SIG-M5 treated with dmso at 0.1 percent for 504 hours (cell line): ENCODE results near the gene OXT.
A peak's percentile ranks its signal among the peaks of the same experiment; 100 is the strongest.

ENCODE experiments used
- DNase-seq: peaks from one replicate; lab custom pipeline; 2025; ENCODE audit not compliant: unreplicated experiment; lab: John Stamatoyannopoulos, UW

OXT gene

DNA sequence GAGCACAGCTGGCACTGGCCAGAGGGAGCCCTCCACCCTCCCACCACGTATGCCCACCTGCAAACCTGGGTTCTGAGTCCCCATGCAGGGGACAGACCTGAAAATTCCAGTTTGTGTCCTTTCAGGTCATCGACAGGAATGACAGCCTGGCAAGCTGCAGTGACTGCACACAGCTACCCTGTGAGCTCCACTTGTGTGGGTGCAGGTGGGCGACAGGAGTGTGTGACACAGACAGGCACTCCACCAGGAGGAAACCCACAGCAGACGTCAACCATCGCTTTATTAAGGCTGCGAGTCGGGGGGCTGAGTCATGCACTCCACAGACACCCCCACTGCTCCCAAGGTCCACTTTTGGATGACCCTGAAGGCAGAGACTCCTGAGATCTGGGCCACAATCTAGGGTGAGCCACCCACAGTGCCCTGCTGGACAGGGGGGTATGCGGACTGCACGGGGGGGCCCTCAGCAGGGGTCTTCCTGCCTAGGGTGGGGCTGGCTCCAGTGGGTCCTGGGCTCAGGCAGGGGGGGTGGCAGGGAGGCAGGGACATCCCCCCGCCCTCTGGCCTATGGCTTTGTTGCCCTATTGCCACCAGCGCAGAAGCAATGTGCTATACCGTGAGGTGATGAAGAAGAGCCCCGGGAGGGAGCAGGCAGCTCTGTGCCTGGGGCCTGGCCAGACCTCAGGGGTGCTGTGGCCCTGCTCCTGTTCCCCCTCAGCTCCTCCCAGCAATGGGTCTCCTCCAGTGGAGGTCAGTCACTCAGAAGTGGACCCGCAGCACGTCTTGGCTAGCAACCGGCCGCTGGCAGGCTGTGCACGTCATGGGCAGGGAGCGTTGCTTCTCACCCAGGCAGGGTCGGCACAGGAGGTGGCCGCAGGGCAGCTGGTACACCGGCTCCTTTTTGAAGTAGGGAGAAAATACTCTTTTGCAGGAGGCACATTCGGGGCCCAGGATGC is 38.2 kb downstream of the OXT start:
- no peak for DNase-seq

DNA sequence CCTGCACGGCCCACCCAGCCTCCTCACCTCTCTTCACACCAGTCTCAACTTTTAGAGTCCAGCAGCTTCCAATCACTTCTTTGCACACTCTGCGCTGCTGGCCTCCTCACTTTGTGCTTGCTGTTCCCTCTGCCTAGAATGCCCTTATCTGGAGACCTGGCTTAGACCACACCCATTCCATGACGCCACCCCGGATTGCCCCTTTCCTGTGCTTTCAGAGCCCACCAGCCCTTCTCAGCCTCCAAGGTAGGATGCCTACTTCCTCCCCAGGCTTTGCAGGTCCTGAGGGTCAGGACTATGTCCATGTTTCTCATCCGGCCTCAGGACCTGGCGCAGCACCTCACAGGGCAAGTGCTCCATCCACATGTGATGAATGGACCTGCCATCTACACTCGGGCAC is 40.1 kb downstream of the OXT start:
- no peak for DNase-seq

DNA sequence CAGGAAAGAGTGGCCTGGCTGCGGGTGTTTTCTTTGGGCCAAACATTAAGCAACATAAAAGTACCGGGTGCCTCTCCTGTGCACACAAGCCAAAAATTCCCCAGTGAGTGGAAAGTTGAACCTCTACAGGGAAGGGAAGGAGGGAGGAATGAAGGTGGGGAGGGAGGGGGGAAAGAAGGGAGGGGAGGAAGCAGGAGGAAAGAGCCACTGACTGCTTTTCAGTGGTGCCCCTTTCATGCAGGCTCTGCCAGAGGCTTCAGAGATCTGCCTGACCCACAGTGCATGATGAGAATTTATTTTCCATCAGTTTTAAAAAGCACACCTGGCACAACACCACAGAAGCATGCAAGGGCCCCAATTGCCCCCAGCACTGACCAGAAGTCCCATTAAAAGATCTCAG is 40.6 kb downstream of the OXT start:
- DNase-seq, result no peak

DNA sequence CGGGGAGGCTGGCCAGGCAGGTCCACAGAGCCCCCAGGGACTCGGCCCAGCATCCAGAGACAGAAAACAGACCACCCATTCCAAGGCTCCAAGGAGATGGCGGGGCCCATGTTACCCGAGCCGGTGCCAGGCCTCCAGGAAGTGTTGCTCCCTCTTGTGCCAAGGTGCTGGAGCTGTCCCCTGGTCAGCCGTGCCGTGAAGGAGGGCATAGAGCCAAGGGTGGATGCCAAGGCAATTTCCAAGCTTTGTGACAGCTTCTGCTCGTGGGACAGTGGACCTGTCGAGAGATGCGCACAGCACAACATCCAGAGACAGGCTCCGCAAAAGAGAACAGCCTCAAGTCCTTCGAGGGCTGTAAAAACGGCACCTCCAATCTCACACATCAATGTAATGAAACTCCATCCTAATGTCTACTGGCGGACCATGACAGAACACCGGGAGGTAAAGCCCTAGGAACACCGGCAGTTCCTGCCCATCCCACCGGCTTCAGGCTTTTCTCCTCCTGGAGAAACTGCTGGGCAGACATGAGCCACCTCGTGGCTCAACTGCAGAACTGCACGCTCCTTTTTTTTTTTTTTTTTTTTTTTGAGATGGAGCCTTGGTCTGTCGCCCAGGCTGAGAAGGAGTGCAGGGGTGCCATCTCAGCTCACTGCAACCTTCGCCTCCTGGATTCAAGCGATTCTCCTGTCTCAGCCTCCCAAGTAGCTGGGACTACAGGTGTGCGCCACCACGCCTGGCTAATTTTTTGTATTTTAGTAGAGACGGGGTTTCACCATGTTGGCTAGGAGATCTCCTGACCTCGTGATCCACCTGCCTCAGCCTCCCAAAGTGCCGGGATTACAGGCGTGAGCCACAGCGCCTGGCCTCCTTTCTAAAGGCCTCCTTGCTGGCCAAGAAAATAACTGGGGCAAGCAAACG is 44.0 kb downstream of the OXT start:
- DNase-seq, result peak; percentile 32

DNA sequence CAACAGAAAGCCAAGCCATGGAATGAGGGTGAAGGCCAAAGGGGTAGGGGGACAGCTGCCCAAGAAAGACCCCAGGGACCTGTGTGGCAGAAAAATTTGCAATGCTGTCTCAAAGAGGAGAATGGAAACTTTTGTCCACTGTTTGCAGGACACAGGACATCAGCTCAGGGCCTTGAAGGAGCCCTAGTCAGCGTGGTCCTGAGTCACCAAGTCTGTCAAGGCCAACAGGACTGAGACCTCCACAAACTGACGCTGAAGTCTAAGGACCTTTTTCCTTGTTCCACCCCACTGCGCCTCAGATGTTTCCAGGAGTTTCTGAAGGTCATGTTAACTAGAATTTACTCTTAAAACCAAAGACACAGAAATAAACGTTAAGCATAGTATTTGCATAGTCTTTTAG is 44.9 kb downstream of the OXT start:
- DNase-seq, result no peak

DNA sequence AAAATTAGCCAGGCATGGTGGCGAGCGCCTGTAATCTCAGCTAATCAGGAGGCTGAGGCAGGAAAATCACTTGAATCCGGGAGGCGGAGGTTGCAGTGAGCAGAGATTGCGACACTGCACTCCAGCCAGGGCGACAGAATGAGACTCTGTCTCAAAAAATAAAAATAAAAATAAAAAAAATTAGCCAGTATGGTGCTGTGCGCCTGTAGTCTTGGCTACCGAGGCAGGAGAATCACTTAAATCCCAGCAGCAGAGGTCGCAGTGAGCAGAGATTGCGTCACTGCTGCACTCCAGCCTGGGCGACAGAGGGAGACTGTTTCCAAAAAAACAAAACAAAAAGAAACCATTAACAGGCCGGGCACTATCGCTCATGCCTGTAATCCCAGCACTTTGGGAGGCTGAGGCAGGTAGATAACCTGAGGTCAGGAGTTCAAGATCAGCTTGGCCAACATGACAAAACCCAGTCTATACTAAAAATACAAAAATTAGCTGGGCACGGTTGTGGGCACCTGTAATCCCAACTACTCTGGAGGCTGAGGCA is 46.5 kb downstream of the OXT start:
- DNase-seq, result peak; percentile 73

DNA sequence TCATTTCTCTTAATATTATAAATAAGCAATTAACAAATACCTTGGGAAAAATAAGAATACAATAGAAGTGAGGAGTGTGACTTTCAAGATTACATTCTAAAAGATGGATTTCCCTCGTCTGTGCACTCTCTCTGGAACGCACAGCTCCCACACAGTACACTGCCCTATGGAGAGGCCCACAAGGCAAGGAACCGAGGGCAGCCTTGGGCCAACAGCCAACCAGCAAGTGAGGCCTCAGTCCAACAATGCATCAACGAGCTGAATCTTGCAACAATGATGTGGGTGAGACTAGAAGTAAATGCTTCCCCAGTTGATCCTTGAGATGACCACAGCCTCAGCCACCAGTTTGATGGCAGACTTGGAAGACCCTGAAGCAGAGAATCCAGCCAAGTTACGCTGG is 47.6 kb downstream of the OXT start:
- no peak for DNase-seq

DNA sequence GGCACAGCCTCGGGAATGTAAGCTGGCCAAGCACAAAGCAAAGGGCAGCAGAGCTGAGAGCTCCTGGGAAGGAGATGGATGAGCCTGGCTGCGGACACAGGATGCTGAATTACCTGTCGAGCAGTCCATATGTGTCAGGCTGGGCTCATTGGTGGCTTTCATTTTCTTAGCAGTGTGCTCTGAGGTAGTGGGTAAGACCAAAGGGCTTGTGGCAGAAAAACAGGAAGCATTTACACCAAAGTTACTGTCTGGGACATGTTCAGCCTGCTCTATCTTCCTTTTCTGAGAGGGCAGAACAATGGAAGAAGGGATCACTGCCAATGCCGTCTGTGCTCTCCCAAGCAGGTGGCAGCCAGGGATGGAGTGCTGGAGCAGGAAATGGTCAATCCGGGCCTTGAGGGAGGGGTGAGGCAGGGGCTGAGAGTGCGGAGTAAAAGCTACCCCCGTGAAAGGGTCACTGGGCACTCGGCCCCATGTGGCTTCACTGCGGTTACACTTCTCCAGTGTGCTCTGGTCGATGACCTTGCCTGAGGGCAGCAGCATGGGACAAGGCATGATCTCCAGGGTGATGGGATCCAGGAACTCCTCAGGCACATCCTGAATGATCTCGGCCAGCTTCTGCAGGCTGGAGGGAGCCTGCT is 50.0 kb downstream of the OXT start:
- peak; percentile 7 for DNase-seq
